Retinal pigment epithelial cell (primary cell): Measurements from ENCODE around the gene PROB1.
"Not testable (repeated sequence)": the region's sequence is repeated elsewhere in the genome, so short reads cannot be mapped to it uniquely, and the experiment has no call there.

Experiments
- DNase-seq: peaks from one replicate; pipeline ENCODE4 v3.0.0-alpha.2; 2010; ENCODE audit warnings: low read depth
- H3K4me3 ChIP-seq: 2 replicates; pipeline ENCODE4 v1.5.1; 2011; ENCODE audit warnings: mild to moderate bottlenecking, low read length, control low read depth, moderate library complexity
- TF ChIP-seq, protein P1 (sequence below): conservative IDR thresholded peaks from 2 replicates; pipeline ENCODE4 v1.5.1; 2011; ENCODE audit warnings: low read depth, low read length, control low read depth, inconsistent platforms

Gene PROB1

DNA sequence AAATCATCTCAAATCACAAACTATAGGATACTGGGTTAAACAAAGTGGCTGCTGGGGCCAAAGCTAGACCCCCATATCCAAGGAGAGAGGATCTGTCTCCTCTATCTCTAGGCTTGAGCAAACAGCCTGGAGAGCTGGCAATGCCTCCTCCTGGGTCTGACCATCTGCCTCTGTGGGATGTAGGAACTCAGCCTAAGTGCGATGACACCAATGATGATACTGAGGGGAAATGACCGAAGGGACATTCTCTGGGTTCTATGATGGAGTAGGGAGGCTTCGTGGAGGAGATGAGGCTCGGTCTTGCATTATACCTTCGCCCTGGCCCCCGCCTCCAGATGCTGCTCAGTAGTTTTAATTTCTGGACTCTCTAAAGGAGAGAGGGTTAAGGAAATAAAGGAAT, 18.2 kb upstream of the PROB1 start:
- H3K4me3 ChIP-seq: no peak overlapping the region
- TF ChIP-seq, protein P1, sequence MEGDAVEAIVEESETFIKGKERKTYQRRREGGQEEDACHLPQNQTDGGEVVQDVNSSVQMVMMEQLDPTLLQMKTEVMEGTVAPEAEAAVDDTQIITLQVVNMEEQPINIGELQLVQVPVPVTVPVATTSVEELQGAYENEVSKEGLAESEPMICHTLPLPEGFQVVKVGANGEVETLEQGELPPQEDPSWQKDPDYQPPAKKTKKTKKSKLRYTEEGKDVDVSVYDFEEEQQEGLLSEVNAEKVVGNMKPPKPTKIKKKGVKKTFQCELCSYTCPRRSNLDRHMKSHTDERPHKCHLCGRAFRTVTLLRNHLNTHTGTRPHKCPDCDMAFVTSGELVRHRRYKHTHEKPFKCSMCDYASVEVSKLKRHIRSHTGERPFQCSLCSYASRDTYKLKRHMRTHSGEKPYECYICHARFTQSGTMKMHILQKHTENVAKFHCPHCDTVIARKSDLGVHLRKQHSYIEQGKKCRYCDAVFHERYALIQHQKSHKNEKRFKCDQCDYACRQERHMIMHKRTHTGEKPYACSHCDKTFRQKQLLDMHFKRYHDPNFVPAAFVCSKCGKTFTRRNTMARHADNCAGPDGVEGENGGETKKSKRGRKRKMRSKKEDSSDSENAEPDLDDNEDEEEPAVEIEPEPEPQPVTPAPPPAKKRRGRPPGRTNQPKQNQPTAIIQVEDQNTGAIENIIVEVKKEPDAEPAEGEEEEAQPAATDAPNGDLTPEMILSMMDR: no peak
- DNase-seq: no peak

DNA sequence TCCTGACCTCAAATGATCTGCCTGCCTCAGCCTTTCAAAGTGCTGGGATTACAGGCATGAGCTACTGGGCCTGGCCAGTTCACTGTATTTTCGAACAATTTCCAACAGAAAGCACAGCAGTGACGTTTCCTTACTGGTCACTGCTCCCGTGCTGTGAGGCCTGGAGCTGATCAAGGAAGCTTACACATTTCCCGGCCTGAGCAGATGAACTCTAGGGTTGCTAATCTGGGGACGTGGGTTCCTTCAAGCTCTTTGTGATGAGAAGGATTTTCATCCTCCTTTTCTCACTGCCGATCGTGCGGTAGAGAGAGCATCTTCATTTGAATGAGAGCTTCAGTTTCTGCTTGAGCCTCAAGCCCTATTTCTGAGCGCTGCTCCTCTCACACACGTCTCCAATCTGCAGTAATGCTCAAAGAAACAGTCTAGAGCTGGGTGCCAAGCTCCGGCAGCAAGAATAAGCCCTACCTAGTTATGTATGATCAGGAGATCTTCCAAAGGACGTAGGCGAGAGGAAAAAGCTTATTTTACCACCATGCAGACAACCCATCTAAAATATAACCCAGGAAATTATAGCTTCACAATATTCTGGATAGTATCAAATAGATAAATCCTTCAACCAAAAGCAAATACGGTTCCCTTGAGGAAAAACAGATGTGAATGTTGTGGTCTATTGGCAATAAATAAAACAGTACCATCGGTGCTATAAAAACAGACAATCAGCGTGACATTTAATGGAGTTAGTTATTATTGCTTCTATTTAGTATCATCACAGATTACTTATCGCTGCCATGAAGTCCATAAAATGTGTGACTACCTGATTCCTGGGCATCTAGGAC, 16.3 kb upstream of the PROB1 start:
- TF ChIP-seq, protein P1: no peak
- no peak for DNase-seq
- H3K4me3 ChIP-seq: no peak overlapping the region

DNA sequence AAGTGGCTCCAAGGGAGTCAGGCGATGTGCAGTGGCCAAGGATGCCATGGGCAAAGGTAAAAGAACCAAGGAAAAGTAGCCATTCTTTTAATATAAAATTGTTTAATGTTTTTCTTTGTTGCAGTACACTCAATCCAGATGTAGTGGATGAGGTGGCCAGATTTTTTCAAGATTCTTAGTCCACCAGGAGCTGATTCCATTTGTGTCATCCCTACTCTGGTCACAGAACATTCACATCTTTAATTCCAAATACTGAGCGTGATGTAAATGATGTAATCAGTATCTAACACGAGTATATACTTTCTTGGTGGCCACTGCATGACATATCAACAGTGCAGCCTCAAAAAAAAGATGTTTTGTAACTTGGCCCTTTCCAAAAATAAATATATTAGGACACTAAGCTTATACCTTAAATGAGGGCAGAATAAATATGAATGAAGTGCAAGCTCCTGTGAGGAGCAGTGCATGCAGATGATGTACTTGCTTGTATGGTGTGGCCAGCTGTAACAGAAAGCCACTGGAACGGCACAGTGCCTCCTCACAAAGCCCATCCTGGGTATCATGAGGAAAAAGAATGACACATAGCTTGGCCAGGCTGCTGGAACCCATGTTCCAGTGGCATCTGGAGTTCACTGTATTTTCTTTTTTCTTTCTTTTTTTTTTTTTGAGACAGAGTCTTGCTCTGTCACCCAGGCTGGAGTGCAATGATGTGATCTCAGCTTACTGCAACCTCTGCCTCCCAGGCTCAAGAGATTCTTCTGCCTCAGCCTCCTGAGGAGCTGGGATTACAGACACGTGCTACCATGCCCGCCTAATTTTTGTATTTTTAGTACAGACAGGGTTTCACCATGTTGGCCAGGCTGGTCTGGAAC, 15.5 kb upstream of the PROB1 start:
- DNase-seq: no peak
- TF ChIP-seq, protein P1: no peak
- H3K4me3 ChIP-seq: no peak overlapping the region

DNA sequence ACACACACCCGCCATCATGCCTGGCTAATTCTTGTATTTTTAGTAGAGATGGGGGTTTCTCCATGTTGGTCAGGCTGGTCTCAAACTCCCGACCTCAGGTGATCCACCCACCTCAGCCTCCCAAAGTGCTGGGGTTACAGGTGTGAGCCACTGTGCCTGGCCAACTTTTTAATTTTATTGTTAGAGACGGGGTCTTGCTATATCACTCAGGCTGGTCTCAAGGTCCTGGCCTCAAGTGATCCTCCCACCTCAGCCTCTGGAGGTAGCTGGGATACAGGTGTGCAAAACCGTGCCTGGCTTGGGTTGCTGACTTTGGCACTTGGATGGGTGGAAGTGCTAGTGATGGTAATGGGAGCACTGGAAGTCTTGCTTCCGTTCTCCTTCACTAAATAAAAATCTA, 14.2 kb upstream of the PROB1 start:
- not testable (repeated sequence) for DNase-seq, H3K4me3 ChIP-seq

DNA sequence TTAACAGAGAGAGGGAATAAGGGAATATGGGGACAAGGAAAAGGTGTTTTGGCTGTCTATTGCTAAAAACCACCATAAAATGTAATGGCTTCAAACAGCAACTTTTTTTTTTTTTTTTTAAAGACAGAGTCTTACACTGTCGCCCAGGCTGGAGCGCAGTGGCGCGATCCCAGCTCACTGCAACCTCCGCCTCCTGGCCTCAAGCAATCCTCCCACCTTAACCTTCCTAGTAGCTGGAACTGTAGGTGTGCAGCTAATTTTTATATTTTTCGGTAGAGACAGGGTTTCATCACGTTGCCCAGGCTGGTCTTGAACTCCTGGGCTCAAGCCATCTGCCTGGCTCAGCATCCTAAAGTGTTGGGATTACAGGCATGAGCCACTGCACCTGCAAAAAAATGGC, 13.3 kb upstream of the PROB1 start:
- no peak for DNase-seq
- TF ChIP-seq, protein P1: no peak
- no peak overlapping the region for H3K4me3 ChIP-seq

DNA sequence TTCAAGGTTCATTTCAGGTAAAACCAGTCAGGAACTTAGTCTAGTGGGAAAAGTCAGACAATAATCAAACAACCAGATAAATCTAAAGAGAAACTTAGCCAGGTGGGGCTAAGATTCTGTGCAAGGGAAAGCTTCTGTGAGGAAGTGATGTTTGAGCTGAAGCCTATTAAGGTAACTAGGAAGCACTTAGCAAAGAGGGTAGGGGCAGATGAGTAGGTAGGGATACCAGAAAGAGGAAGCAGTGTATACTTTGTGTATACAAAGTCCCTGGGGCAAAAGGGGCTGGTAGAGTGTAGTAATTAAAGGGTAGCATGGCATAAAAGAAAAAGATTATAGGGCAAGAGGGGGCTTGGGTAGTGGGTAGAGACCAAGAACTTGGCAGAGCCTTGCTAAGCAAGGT, 12.6 kb upstream of the PROB1 start:
- DNase-seq: no peak
- H3K4me3 ChIP-seq: no peak overlapping the region
- TF ChIP-seq, protein P1: no peak

DNA sequence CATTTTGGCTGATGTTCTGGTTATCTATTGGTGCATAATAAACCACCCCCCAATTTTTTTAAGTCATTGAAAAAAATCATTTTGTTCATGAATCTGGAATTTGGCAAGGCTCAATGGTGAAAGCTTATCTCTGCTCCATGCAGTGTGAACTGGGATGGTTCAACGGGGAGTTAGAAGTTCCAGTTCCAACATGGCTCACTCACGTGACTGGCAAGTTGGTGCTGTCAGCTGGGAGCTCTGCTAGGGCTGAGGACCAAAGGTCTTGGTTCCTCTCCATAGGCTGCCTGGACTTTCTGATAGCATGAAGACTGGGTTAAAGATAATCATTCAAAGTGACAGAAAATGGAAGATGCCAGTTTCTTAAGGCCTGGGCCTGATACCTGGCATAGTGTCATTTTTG, 12.1 kb upstream of the PROB1 start:
- DNase-seq: no peak
- no peak overlapping the region for H3K4me3 ChIP-seq
- TF ChIP-seq, protein P1: no peak
